ENCODE measurements around the gene AIRE. TPM values are rescaled to one million over a fixed set of nuclear protein-coding genes. Genes with fewer than 3 reads are reported as not detected.

The AIRE gene
- total and polyA plus RNA-seq, 9 donors = not detected

DNA sequence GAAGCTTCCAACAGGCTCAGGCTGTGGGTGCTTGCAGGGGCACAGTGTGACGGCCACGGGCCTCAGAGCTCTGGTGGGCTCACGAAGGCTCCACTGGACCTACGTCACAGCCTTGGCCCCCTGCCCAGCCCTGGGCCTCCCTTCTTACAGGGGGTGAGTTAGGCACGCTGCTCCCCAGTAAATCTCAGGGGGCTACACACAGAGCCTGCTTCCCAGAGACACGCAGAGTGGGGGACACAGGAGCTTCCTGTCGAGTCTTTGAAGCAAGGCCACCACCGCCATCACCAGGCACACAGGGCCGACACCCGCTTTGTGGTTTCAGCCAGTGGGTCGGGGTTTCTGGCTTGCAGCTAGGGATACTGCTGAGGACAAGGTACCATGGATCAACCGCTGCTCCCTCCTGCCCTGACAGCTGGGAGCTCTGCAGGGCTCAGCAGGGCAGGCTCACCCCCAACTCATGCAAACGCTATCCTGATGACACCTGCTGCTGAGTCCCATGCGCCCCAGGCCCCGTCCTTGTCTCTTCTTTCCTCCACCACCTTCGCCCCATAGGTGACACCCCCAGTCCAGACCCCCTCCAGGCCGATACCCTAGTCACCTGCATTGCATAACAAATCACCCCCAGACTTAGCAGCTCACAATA is 59.0 kb downstream of the AIRE start:
- DNase-seq = no peak
- H3K4me3 ChIP-seq = no peak overlapping the region
- WGBS, 3 donors = 73 to 82% (median 80%) methylated on average over 16 to 17 of the region's 17 CpGs
- intact Hi-C loops (cut with DNase I) = no loop called here
- TF ChIP-seq POLR2A (IDR thresholded peaks at IDR 0.05) (no peak), EP300 (IDR thresholded peaks at IDR 0.05) (no peak)
- TF ChIP-seq, protein P1, sequence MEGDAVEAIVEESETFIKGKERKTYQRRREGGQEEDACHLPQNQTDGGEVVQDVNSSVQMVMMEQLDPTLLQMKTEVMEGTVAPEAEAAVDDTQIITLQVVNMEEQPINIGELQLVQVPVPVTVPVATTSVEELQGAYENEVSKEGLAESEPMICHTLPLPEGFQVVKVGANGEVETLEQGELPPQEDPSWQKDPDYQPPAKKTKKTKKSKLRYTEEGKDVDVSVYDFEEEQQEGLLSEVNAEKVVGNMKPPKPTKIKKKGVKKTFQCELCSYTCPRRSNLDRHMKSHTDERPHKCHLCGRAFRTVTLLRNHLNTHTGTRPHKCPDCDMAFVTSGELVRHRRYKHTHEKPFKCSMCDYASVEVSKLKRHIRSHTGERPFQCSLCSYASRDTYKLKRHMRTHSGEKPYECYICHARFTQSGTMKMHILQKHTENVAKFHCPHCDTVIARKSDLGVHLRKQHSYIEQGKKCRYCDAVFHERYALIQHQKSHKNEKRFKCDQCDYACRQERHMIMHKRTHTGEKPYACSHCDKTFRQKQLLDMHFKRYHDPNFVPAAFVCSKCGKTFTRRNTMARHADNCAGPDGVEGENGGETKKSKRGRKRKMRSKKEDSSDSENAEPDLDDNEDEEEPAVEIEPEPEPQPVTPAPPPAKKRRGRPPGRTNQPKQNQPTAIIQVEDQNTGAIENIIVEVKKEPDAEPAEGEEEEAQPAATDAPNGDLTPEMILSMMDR (IDR thresholded peaks at IDR 0.05) = no peak
- H3K36me3 ChIP-seq = no peaks in the 10 kb centered on the region
- no peaks in the 10 kb centered on the region for H3K9me3 ChIP-seq
- H3K27ac ChIP-seq = no peak overlapping the region
- no peaks in the 10 kb centered on the region for H3K27me3 ChIP-seq
- H3K4me1 ChIP-seq (ENCODE audit: insufficient read depth) = no peaks in the 10 kb centered on the region

DNA sequence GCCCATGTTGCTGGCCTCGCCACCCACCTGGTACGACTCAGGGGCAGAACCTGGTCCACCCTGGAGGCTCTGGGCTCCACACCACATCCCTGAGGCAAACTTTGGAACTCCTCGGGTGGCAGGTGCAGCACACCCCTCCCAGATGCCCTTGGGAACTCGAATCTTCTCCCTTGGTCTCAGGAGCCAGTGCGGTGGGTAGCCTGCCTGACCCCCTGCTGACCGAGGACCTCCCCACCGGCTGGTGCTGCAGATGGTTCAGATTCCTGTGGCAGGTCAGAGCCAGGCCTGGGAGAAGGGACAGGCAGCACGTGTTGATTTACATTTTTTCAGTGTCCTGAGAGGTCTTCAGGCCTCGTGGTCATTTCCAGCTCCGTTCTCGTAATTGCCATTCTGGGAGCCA is 59.8 kb downstream of the AIRE start:
- H3K36me3 ChIP-seq = no peaks in the 10 kb centered on the region
- no peaks in the 10 kb centered on the region for H3K4me1 ChIP-seq (ENCODE audit: insufficient read depth)
- no peaks in the 10 kb centered on the region for H3K9me3 ChIP-seq
- H3K27ac ChIP-seq = no peak overlapping the region
- 48 to 54% (median 49%) methylated on average over 11 of the region's 11 CpGs for WGBS, 3 donors
- DNase-seq = no peak
- intact Hi-C loops (cut with DNase I) = no loop called here
- TF ChIP-seq POLR2A (IDR thresholded peaks at IDR 0.05) = no peak
- no peak for TF ChIP-seq EP300 (IDR thresholded peaks at IDR 0.05)
- TF ChIP-seq, protein P1 (IDR thresholded peaks at IDR 0.05) = no peak
- H3K27me3 ChIP-seq = no peaks in the 10 kb centered on the region
- H3K4me3 ChIP-seq = no peak overlapping the region

DNA sequence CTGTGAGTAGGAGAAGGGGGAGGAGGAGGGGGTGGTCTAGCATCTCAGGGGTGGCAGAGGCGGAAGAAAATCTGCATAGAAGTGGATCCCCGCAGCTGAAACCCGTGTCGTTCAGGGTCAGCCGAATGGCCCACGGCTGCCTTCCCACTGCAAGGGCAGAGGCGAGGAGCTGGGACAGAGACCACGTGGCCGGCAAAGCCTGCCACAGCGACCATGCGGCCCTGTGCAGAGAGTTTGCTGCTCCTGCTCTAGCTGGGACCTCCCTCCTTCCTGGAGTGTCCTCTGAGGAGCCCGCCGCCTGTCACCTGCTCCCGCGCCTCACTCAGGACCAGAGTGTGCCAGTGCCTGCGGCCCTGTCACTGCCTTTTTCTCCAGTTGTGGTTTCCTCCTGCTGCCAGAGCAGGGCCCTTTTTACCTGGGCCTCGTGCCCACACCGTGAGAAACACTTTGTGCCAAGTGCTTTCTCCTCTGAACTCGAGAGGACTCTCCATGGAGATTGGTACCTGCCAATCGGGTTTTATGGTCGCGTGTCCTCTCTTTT is 62.3 kb downstream of the AIRE start:
- DNase-seq = no peak
- 49 to 56% (median 53%) methylated on average over 22 of the region's 22 CpGs for WGBS, 3 donors
- H3K4me1 ChIP-seq (ENCODE audit: insufficient read depth) = no peaks in the 10 kb centered on the region
- H3K27ac ChIP-seq = no peak overlapping the region
- H3K4me3 ChIP-seq = no peak overlapping the region
- intact Hi-C loops (cut with DNase I) = no loop called here
- no peaks in the 10 kb centered on the region for H3K9me3 ChIP-seq
- no peaks in the 10 kb centered on the region for H3K36me3 ChIP-seq
- no peaks in the 10 kb centered on the region for H3K27me3 ChIP-seq
- no peak for TF ChIP-seq POLR2A (IDR thresholded peaks at IDR 0.05)
- no peak for TF ChIP-seq EP300 (IDR thresholded peaks at IDR 0.05)
- TF ChIP-seq, protein P1 (IDR thresholded peaks at IDR 0.05) = no peak

Small RNAs within 50 kb of the gene (small RNA-seq; reads per million reads assigned to genes)
- gene AP001059.3 = not detected

Other genes starting within 250 kb of the AIRE start
- gene PWP2, start 178.5 kb upstream of the AIRE start, total RNA-seq = 1 to 10 TPM; 1.9 to 9.3 (median 4.4) TPM
- gene PWP2, start 178.5 kb upstream of the AIRE start, polyA plus RNA-seq = 1 to 10 TPM; 1.2 to 4.0 TPM
- 10 to 100 TPM in 5 of 7 donors, 1 to 10 TPM in 2; 5.6 to 16.4 (median 11.7) TPM for gene GATD3, start 152.2 kb upstream of the AIRE start, total RNA-seq
- 1 to 10 TPM; 4.3 to 7.4 TPM for gene GATD3, start 152.2 kb upstream of the AIRE start, polyA plus RNA-seq
- 1 to 10 TPM in 4 of 7 donors, under 1 TPM in 3; 0.53 to 7.7 (median 1.2) TPM for gene ICOSLG, start 44.9 kb upstream of the AIRE start, total RNA-seq
- gene ICOSLG, start 44.9 kb upstream of the AIRE start, polyA plus RNA-seq = under 1 TPM; 0.42 to 0.47 TPM
- gene DNMT3L, start 24.0 kb upstream of the AIRE start, total RNA-seq = not detected
- gene DNMT3L, start 24.0 kb upstream of the AIRE start, polyA plus RNA-seq = not detected
- 100 to 1,000 TPM in 1 of 7 donors, 10 to 100 TPM in 6; 38.7 to 104 (median 88.7) TPM for gene PFKL, start 14.2 kb downstream of the AIRE start, total RNA-seq
- gene PFKL, start 14.2 kb downstream of the AIRE start, polyA plus RNA-seq = 10 to 100 TPM; 12.6 to 71.0 TPM
- 10 to 100 TPM; 23.1 to 40.8 (median 29.3) TPM for gene CFAP410, start 53.5 kb downstream of the AIRE start, total RNA-seq
- gene CFAP410, start 53.5 kb downstream of the AIRE start, polyA plus RNA-seq = 10 to 100 TPM in 1 of 2 donors, 1 to 10 TPM in 1; 1.2 to 40.7 TPM
- 1 to 10 TPM in 6 of 7 donors, under 1 TPM in 1; 0.48 to 7.0 (median 2.1) TPM for gene TRPM2, start 67.7 kb downstream of the AIRE start, total RNA-seq
- 1 to 10 TPM; 1.3 to 1.6 TPM for gene TRPM2, start 67.7 kb downstream of the AIRE start, polyA plus RNA-seq
- gene LRRC3, start 169.6 kb downstream of the AIRE start, total RNA-seq = 1 to 10 TPM; 3.4 to 6.8 (median 4.0) TPM
- gene LRRC3, start 169.6 kb downstream of the AIRE start, polyA plus RNA-seq = 1 to 10 TPM; 2.4 to 3.9 TPM

Measured in ovary (tissue), 9 donors.